ENCODE measurements around the gene LTBP1.
"Not testable (repeated sequence)": the region's sequence is repeated elsewhere in the genome, so short reads cannot be mapped to it uniquely, and the experiment has no call there.

LTBP1 gene

GRCh38 chr2:33366473-33366872 is 419.7 kb downstream of the LTBP1 start:
- no peak for DNase-seq

GRCh38 chr2:33368524-33368923 is 421.8 kb downstream of the LTBP1 start:
- not testable (repeated sequence) for DNase-seq

GRCh38 chr2:33369191-33369590 is 422.4 kb downstream of the LTBP1 start:
- no peak for DNase-seq

GRCh38 chr2:33370636-33371265 is 424.0 kb downstream of the LTBP1 start:
- no peak for DNase-seq

GRCh38 chr2:33371304-33372090 is 424.7 kb downstream of the LTBP1 start:
- DNase-seq = no peak

- peak; percentile 16 for DNase-seq
These were observed 426.3 kb downstream of the LTBP1 start for GRCh38 chr2:33372940-33373553.

- no peak for DNase-seq
These were observed 427.2 kb downstream of the LTBP1 start for GRCh38 chr2:33373986-33374385.

- no peak for DNase-seq
These were observed 428.3 kb downstream of the LTBP1 start for GRCh38 chr2:33375054-33375453.

GRCh38 chr2:33377048-33377447 is 430.3 kb downstream of the LTBP1 start:
- no peak for DNase-seq

- DNase-seq = no peak
These were observed 431.9 kb downstream of the LTBP1 start for GRCh38 chr2:33378556-33379210.

- DNase-seq = no peak
These were observed 433.4 kb downstream of the LTBP1 start for GRCh38 chr2:33380001-33380609.

GRCh38 chr2:33380719-33381118 is 434.0 kb downstream of the LTBP1 start:
- DNase-seq = no peak

- no peak for DNase-seq
These were observed 434.6 kb downstream of the LTBP1 start for GRCh38 chr2:33381301-33381858.

GRCh38 chr2:33383855-33384598 is 437.3 kb downstream of the LTBP1 start:
- no peak for DNase-seq

- DNase-seq = no peak
These were observed 437.8 kb downstream of the LTBP1 start for GRCh38 chr2:33384599-33384961.

- DNase-seq = no peak
These were observed 442.2 kb downstream of the LTBP1 start for GRCh38 chr2:33388996-33389395.

GRCh38 chr2:33389695-33390094 is 442.9 kb downstream of the LTBP1 start:
- DNase-seq = not testable (repeated sequence)

GRCh38 chr2:33391529-33392255 is 444.9 kb downstream of the LTBP1 start:
- no peak for DNase-seq

- no peak for DNase-seq
These were observed 445.6 kb downstream of the LTBP1 start for GRCh38 chr2:33392366-33392765.

GRCh38 chr2:33395034-33395433 is 448.3 kb downstream of the LTBP1 start:
- no peak for DNase-seq

GRCh38 chr2:33395655-33396249 is 449.0 kb downstream of the LTBP1 start:
- DNase-seq = peak; percentile 37

Measured in CD4-positive, alpha-beta T cell treated with Interleukin-17A for 4 hours (primary cell).